ENCODE data around the gene PLSCR3.
"Not testable (repeated sequence)": the region's sequence is repeated elsewhere in the genome, so short reads cannot be mapped to it uniquely, and the experiment has no call there.

PLSCR3 gene

GRCh38 chr17:7380321-7380720 is 14.0 kb downstream of the PLSCR3 start:
- DNase-seq (ENCODE audit: low spot score), result peak; percentile 82

- DNase-seq (ENCODE audit: low spot score), result no peak
These were observed 15.2 kb downstream of the PLSCR3 start for GRCh38 chr17:7379134-7379533.

GRCh38 chr17:7374353-7374752 is 20.0 kb downstream of the PLSCR3 start:
- DNase-seq (ENCODE audit: low spot score), result no peak

- DNase-seq (ENCODE audit: low spot score), result no peak
These were observed 23.5 kb downstream of the PLSCR3 start for GRCh38 chr17:7370853-7371252.

GRCh38 chr17:7369825-7370224 is 24.5 kb downstream of the PLSCR3 start:
- DNase-seq (ENCODE audit: low spot score), result no peak

GRCh38 chr17:7368599-7368994 is 25.7 kb downstream of the PLSCR3 start:
- DNase-seq (ENCODE audit: low spot score), result not testable (repeated sequence)

GRCh38 chr17:7367918-7368598 is 26.3 kb downstream of the PLSCR3 start:
- DNase-seq (ENCODE audit: low spot score), result no peak

GRCh38 chr17:7367083-7367482 is 27.2 kb downstream of the PLSCR3 start:
- DNase-seq (ENCODE audit: low spot score), result no peak

GRCh38 chr17:7365963-7366362 is 28.4 kb downstream of the PLSCR3 start:
- not testable (repeated sequence) for DNase-seq (ENCODE audit: low spot score)

- no peak for DNase-seq (ENCODE audit: low spot score)
These were observed 31.0 kb downstream of the PLSCR3 start for GRCh38 chr17:7363311-7363710.

GRCh38 chr17:7361906-7362305 is 32.4 kb downstream of the PLSCR3 start:
- DNase-seq (ENCODE audit: low spot score), result no peak

GRCh38 chr17:7357381-7357780 is 36.9 kb downstream of the PLSCR3 start:
- no peak for DNase-seq (ENCODE audit: low spot score)

GRCh38 chr17:7356756-7357155 is 37.6 kb downstream of the PLSCR3 start:
- no peak for DNase-seq (ENCODE audit: low spot score)

GRCh38 chr17:7356072-7356549 is 38.2 kb downstream of the PLSCR3 start:
- DNase-seq (ENCODE audit: low spot score), result peak; percentile 83

GRCh38 chr17:7355573-7355972 is 38.8 kb downstream of the PLSCR3 start:
- DNase-seq (ENCODE audit: low spot score), result no peak

- no peak for DNase-seq (ENCODE audit: low spot score)
These were observed 39.3 kb downstream of the PLSCR3 start, which contains the start of gene TMEM95 for GRCh38 chr17:7355053-7355452. TMEM95 (plus strand) TSS chr17:7355156; CDS start chr17:7355205, 49 bp downstream.

GRCh38 chr17:7354262-7354843 is 40.0 kb downstream of the PLSCR3 start:
- DNase-seq (ENCODE audit: low spot score), result no peak

GRCh38 chr17:7352910-7353635 is 41.3 kb downstream of the PLSCR3 start:
- no peak for DNase-seq (ENCODE audit: low spot score)

GRCh38 chr17:7352503-7352889 is 41.8 kb downstream of the PLSCR3 start:
- no peak for DNase-seq (ENCODE audit: low spot score)

- peak; percentile 96 for DNase-seq (ENCODE audit: low spot score)
These were observed 42.4 kb downstream of the PLSCR3 start, which contains the start of gene KCTD11 for GRCh38 chr17:7351665-7352502. KCTD11 (plus strand) TSS chr17:7352162.

- DNase-seq (ENCODE audit: low spot score), result peak; percentile 59
These were observed 45.7 kb downstream of the PLSCR3 start for GRCh38 chr17:7348478-7349242.
